NCI-H446 (cell line): ENCODE measurements around the gene P2RY11.

ENCODE experiments used
- DNase-seq, 2 experiments: peaks; one replicate each; lab custom pipeline; 2025; lab: John Stamatoyannopoulos, UW

The P2RY11 gene

DNA sequence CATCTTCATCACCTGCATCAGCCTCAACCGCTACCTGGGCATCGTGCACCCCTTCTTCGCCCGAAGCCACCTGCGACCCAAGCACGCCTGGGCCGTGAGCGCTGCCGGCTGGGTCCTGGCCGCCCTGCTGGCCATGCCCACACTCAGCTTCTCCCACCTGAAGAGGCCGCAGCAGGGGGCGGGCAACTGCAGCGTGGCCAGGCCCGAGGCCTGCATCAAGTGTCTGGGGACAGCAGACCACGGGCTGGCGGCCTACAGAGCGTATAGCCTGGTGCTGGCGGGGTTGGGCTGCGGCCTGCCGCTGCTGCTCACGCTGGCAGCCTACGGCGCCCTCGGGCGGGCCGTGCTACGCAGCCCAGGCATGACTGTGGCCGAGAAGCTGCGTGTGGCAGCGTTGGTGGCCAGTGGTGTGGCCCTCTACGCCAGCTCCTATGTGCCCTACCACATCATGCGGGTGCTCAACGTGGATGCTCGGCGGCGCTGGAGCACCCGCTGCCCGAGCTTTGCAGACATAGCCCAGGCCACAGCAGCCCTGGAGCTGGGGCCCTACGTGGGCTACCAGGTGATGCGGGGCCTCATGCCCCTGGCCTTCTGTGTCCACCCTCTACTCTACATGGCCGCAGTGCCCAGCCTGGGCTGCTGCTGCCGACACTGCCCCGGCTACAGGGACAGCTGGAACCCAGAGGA, 2.6 kb downstream of the P2RY11 start:
- DNase-seq: no peak

DNA sequence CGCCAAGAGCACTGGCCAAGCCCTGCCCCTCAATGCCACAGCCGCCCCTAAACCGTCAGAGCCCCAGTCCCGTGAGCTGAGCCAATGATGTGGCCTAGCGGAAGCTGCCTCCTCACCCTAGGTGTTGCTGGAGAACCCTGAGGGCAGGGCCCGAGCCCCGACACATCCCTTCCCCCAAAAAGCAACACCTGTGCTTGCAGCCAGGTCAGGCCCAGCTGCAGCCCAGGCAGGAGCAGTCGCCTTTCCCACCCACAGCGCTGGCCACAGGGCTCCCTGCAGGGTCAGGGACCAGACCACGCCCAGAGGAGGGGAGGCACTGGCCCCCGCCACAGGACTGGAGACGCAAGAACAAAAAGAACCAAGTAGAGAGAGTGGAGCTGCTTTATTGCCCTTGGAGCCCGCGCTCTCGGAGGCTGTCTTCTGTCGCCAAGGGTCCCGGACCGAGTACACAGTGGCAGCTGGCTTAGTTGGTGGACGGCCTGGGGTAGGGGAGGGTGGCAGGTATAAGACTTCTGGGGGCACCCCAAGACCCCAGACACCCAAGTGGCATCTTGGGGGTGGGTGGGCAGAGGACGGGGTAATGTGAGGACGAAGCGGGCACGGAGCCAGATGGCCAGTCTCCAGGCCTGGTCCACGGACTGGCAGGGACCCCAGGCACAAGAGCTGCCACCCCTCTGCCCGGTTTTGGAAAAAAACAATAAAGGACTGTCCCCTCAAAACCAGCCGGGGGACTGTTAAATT, 3.3 kb downstream of the P2RY11 start:
- DNase-seq: no peak

DNA sequence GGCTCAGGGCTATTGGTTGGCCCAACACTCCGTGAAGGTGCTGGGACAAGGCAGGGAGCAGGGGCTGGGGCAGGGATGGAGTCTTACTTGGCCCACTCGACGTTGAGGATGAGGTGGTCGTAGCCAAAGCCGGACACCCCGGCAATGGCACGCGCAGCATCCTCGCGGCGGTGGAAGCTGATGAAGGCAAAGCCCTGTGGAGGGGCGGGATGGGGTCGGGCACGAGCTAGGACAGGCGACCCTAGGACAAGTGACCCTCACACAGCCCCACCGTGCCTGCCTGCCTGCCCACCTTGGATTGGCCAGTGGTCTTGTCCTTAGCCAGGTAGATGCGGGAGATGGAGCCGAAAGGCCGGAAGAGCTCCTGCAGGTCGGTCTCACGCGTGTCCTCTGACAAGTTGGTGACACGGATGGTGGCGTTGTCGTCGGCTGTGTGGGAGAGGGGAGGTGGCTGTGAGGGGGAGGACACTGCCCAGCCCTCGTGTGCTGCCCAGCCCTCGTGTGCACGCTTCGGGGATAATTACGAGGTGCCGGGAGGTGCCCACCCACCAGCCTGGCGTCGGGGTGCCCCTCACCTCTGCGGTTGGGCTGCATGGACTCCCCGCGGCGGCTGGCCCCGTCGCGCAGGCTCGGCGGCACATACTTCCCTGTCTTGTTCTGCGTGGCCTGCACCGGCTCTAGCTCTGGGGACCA, 4.0 kb downstream of the P2RY11 start:
- DNase-seq: no peak

DNA sequence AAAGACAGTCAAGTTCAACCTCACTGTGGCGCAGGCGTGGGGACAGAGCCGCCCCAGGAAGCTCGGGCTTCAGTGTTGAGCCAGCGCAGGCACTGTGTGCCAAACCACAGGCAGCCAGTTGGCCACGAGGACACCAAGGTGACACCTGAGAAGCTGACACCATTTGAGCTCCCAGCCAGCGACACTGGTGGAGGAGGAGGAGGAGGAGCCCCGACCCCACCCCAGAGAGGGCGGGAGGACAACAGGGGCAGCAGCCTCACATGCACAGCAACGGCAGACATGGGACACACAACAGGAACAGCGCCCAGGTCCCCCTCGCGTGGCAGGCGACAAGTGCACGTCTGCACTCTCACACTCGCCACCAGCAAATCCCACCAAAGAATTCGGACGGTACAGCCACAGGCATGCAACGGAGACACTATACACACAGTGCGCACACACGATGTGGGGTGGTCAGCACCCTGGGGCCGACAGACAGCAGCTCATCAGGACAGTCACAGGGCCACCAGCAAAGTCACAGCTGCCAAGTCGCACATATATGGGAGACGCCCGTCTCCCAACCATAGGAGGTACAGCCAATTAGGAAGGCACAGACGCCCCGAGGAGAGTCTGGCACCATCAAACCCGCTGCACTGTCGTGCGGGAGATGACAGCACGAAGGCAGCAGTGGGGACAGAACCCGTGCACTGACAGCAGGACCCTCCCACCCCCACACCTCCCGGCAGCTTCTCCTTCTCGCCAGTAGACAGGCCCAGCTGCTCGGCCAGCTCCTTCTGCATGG, 4.8 kb downstream of the P2RY11 start:
- DNase-seq: no peak

DNA sequence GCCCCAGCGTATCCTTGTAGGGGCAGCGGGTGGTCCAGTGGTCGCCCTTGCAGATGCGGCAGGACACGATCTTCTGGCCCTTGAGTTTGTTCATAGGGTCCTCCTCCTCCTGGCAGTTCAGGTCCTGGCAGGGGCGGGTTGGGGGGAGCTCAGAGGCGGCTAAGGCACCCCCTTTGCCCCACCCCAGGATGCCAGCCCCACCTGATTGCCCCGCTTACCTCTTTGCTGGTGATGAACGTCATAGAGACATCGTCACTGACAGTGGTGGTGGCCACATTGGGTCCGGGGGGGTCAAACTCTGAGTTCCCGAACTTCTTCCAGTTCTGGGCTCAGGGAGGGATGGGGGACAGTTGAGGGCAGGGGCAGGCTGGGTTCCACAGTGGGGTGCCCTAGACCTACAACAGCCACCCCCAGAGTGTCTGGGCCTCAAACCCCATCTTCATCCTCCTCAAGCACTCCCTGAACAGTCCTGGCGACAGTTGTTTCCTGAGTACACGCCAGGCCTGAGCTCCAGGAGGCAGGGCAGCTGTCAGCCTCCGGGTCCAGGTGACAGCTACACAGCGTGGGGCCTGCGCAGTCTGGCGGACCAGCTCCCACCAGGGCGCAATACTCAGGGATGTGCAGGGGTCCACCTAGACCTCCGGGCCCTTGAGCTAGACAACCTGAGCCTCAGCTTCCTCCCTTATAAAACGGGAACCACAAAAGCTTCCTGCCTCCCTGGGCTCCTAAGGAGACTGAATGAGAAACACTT, 5.5 kb downstream of the P2RY11 start:
- DNase-seq: no peak

DNA sequence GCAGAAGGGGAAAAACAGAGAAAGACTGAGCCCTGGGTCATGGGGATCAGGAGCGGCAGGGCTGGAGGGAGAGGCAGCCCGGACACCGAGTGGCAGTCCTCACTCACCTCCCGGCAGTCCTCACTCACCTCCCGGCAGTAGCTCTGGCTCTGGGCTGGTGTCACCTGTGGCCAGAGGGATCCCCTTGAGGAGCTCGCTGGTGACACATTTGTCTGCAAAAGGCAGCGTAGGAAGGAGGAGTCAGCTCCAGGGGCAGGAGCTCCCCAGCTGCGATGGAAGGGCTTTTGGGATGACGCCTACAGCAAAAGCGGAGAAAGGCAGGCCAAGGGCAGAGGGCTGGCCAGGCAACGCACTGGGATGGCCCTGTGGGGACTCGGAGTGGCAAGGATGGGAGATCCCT, 7.5 kb downstream of the P2RY11 start:
- no peak for DNase-seq

DNA sequence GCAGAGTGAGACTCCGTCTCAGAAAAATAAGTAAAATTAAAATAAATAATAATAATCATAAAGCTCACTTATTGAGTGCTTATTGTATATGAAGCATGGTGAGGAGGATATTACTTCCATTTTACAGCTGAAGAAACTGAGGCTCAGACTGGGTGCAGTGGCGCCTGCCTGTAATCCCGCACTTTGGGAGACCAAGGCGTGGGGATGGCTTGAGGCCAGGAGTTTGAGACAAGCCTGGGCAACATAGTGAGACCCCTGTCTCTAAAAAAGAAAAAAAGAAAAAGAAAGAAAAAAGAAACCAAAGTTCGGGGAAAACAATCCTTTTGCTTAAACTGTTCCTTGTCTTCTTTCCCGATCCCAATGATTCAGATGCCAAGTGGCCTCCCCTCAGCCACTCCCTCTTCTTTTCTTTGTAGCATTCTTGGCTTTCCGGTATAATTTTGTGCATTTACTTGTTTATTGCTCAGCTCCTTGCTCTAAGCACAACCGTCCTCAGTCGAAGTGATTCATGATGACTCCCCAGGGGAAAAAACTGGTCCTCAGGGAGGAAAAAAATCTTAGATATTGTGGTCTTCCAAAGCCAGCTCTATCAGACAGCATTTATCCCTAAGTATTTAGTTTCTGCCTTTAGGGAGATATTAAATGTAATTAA, 9.2 kb downstream of the P2RY11 start:
- no peak for DNase-seq

DNA sequence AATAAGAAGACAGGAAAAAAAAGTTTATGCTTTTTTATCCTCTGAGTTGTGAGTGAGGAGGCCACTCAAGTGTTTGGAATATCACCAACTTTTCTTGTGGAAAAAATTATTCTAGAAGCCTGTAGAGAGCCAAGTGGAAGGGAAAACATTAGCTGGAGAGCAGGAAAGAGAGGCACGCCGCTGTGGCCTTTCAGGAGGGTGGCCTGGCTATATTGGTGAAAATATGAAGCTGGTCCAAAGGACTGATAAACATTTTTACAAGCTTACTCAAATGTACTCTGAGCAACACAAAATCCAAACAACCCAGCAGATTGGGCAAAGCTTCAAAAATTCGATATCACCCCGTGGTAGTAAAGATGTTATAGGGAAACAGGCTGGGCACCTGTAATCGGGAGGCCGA, 10.6 kb downstream of the P2RY11 start:
- no peak for DNase-seq

DNA sequence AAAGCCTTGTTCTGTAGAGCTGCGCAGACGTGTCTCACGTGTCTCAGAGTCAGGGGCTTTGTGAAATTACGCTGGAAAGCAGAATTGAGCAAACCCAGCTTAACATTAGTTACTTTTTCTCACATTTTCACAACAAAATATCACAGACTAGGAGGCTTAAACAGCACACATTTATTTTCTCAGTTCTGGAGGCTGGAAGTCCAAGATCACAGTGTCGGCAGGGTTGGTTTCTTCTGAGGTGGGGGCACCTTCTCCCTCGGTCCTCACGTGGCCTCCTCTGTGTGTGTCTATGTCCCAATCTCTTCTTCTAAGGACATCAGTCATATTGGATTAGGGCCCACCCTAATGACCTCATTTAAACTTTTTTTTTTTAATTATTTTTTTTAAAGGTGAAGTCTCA, 12.9 kb downstream of the P2RY11 start:
- no peak for DNase-seq

DNA sequence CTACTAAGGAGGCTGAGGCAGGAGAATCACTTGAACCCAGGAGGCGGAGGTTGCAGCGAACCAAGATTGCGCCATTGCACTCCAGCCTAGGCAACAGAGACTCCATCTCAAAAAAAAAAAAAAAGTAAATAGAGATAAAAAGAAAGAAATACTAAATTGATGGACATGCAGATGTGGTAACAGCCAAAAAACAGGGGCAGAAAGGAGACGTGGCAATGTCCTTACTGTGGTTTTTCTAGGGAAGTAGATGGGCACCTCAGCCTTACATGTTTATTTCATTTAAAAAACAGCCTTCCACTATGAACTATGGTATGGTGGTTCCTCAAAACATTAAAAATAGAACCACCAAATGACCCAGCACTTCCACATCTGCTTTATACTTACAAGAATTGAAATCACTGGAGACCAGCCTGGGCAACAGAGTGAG, 14.7 kb downstream of the P2RY11 start:
- no peak for DNase-seq

DNA sequence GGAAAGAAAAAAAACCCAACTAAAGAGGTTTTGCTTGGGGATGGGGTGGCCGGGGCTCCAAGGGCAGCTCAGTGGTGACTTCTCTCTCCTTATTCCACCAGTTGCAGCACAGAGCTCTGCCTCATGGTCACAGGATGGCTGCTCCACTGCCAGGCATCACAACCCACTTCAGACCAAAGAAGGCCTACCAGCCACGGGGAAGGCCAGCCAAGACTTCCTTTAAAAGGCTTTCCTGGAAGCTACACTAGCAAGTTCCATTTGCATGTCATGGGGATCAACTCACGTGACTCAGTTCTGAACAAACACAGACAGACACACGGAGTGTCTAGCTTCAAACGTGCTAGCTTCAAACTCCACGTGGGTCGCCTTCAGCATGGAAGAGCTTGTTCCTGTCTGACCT, 21.4 kb downstream of the P2RY11 start:
- no peak for DNase-seq

DNA sequence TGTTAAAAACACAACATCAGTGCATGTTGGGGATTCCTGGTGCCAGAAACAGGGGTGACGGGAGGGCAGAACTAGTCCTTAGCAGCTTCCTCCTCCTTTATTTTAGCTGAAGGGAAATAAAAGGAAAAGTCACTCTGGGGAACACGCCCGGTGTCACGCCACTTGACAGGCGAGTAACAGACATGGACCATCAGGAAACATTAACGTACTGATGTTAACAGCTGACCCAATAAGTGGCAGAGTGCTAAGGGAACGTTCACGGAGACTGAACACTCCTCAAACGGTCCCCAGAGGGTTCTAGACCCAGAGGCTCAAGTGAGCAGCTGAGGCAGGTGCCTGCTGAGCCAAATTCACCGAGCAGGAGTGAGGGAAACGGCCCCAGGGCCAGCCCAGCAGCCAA, 22.1 kb downstream of the P2RY11 start:
- no peak for DNase-seq

DNA sequence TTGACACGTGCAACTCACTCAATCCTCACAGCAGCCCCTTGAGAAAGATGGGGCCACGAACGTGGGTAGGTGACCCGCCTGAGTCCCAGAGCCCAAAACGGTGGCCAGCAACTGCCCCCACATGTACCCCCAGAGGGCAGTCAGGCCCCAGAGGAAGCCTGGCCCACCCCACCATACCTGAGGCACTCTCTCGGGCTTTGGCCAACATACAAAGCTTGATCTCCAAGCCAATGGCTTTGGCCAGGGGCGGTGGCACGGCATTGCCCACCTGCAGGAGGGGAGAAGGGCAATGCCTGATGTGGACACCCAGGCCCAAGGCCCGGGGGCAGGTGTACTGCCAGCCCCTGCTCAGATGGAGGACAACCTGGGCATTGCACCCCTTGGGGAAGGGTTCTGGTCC, 22.5 kb downstream of the P2RY11 start:
- DNase-seq: no peak

DNA sequence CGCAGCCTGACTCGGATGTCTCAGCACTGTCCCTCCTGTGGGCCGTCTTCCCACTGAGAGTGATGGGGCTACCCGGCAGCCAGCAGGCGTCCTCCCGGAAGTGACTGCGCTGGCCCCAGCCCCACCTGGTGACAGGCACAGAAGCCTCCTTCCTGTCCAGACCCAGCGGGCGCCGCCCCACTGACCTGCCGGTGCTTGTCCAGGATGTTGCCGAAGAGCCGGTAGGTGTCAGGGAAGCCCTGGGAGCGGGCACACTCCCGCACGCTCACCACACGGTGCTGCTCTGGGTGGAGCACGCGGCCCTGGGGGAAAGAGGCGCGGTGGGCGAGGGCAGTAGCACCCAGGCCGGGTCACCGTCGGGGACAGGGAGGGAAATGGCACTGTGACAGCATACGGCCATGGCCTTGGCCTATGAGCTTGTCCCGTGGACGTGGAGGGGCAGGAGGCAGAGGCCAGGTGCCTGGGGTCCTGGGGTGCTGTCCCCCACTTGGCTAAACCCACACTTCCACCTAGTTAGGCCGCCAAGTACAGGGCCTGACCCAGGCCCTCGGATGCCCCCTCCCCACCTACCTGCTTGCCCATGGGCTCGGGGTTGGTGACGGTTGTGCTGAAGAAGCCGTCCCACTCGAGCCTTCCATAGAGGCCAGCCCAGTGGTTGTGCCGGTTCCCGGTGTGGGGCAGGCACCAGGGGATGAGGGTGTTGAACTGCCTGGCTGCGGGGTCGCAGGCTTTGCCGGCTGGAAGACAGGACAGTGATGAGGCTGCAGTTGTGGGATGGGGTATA, 24.2 kb downstream of the P2RY11 start:
- no peak for DNase-seq

DNA sequence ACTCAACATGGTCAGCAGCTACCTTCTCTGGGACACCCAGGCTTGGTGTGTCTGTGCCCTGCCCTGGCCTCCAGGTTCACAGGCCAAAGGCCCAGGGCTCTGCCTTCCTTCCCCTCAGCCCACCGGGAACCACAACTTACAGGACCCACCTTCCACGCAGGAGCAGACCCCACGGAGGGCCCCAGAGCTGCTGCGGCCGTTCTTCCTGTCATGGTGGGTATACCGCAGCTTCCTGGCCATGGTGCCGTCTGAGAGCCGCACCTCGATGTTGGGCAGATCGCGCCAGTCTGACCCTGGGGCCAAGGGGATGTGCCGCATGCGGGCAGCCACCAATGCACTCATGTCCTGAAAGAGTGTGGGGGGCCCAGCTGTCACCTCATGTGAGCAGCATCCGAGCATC, 25.4 kb downstream of the P2RY11 start:
- no peak for DNase-seq

DNA sequence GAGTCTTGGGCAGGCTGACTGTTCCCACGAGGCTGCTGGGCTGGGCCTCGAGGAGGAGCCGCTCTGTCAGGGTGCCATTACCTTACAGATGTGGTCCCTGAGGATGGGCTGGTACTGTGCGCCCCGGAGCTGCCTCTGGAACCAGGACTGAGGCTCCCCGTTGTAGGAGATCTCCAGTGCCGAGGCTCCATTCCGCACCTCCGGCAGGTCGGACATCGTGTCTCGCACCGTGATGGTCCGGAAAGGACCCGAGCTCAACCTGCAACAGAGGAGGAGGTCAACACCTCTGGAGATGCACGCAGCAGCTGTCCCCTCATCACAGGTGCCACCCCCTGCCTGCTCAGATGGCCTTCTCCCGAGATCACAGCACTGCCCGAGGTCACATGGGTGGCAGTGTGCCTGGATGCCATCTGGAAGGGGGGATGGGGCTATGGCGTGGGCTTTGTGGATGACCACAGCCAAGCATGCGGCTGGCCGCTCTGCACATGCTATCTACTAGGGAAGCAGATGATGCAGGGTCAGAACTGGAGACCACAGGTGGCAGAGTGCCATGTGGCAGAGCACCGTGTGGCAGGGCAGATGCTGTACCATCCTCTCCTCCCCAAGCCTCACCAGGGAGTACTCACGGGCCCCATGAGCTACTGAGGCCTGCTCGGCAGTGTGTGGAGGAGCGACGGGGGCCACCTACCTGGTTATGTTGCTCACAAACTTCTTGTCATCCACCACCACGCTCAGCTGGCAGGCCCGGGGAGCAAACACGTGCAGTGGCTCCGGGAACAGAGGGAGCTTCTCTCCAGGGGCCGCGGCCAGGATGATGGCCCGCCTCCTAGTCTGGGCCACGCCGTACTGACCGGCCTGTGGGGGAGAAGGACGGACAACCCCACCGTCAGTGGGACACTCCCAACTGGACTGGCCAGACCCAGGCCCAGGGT, 26.5 kb downstream of the P2RY11 start:
- no peak for DNase-seq

DNA sequence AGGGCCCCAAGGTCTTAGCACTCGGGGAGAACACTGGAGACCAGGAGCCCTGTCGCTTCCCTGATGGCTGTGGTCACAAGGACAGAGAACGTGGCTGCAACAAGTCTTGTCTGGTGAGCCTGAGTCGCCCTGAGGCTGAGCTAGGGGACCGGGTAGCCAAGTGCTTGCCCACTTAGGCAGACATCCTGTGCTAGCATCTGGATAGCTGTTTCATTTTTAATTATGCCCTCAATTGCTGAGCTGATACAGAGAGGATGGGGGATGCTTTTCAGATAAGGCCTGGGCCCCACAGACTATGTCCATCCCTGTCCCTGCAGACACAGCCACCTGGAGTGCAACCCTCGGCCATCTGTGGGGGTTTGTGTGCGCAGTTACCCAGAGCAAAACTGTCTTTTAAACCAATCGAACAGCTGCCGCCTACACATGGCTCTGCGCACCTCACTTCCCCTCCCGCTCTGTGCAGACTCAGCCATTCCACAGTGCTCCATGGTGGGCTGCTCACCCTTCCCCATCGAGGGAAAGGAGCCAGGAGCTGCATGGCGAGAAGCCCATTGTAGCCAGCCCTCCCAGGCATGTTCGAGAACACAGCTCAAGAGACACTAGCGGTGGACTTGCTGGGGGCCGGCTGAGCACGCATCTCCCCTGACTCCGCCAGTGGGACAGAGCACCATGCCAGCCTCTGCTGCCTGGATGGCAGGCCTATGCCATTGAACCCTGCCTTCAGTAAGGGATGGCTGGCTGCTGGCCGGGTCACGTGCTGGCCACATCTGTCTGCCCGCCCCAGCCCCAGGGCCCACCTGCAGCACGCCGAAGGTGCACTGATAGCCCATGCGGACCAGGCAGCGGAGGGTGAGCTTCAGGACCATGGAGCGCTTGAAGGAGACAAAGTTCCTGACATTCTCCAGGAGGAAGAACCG, 27.6 kb downstream of the P2RY11 start:
- no peak for DNase-seq

DNA sequence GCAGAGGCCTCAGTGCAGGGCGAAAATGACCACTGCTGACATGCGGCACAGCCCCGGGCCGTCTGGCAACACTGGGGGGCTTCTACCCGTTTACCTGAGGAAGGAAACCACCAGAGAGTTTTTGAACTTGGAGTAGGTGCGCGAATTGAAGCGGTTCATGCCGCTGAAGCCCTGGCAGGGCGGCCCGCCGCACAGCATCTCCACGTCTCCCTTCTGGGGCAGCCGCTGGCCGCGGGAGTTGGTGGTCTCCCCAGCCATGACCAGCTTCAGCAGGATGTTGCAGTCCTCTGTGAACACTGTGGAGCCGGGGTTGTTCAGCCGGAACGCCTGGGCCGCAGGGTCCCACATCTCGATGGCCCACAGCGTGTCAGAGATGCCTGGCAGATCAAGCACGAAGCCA, 28.5 kb downstream of the P2RY11 start:
- DNase-seq: no peak
